Activated naive CD4-positive, alpha-beta T cell treated with anti-CD3 and anti-CD28 coated beads, Interleukin-2, amount 50 U/mL, for 72 hours (primary cell): ENCODE data around the gene TRIO. TPM values are rescaled to one million over a fixed set of nuclear protein-coding genes. Genes with fewer than 3 reads are reported as not detected.

ENCODE experiments used
- ATAC-seq, 2 donors: fragments of 150-1000 bp; cut with Tn5 transposase; 2 replicates each; pipeline ENCODE4 v1.10.0; 2021; ENCODE audit warnings: mild to moderate bottlenecking in 2 of 2, moderate library complexity in 2 of 2
- DNase-seq, 2 donors: peaks; one replicate each; pipeline ENCODE4 v3.0.0; 2021 to 2022; ENCODE audit warnings: low spot score in 2 of 2
- H3K27ac Mint-ChIP-seq, 2 donors: one replicate each; pipeline ENCODE4 v1.8.0; 2022; ENCODE audit warnings: mild to moderate bottlenecking in 2 of 2, mixed read lengths in 2 of 2
- H3K36me3 Mint-ChIP-seq, 2 donors: one replicate each; pipeline ENCODE4 v1.8.0; 2022; ENCODE audit warnings: mixed read lengths in 2 of 2
- H3K9me3 Mint-ChIP-seq, 2 donors: one replicate each; pipeline ENCODE4 v1.8.0; 2022; ENCODE audit warnings: mixed read lengths in 2 of 2
- total RNA-seq, 2 donors: library from RNA; stranded (reverse); gene quantifications; one replicate each; pipeline ENCODE4 v1.2.3, GENCODE V29; 2022

TRIO gene
- total RNA-seq, 2 donors from 2014 or later = 13.3 to 18.2 TPM

- peaks cover 0 to 6% of the 10 kb centered on the region in 2 donors for H3K36me3 Mint-ChIP-seq
Observed at GRCh38 chr5:14452685-14453454, 309.7 kb downstream of the TRIO start.

GRCh38 chr5:14453481-14453880 lies 310.3 kb downstream of the TRIO start:
- no peak for ATAC-seq
- no peak for DNase-seq
- Mint-ChIP-seq H3K36me3 (peaks cover 0 to 6% of the 10 kb centered on the region in 2 donors), H3K27ac (no peak overlapping the region), H3K9me3 (peaks cover 0 to 6% of the 10 kb centered on the region in 2 donors)

More at GRCh38 chr5:14452685-14453454, 309.7 kb downstream of the TRIO start:
- ATAC-seq (no peak), DNase-seq (no peak)
- no peak overlapping the region for H3K27ac Mint-ChIP-seq
- peaks cover 0 to 6% of the 10 kb centered on the region in 2 donors for H3K9me3 Mint-ChIP-seq

- DNase-seq (no peak), ATAC-seq (no peak)
- Mint-ChIP-seq H3K9me3 (peaks cover 0 to 6% of the 10 kb centered on the region in 2 donors), H3K36me3 (peaks cover 0 to 6% of the 10 kb centered on the region in 2 donors), H3K27ac (no peak overlapping the region)
Observed at GRCh38 chr5:14455814-14456321, 312.7 kb downstream of the TRIO start.

- peaks cover 0 to 6% of the 10 kb centered on the region in 2 donors for H3K36me3 Mint-ChIP-seq
- H3K27ac Mint-ChIP-seq = no peak overlapping the region
- ATAC-seq (no peak), DNase-seq (no peak)
- H3K9me3 Mint-ChIP-seq = peaks cover 0 to 6% of the 10 kb centered on the region in 2 donors
Observed at GRCh38 chr5:14457476-14457875, 314.3 kb downstream of the TRIO start.

- ATAC-seq (no peak), DNase-seq (no peak)
- H3K36me3 Mint-ChIP-seq = peaks cover 0 to 6% of the 10 kb centered on the region in 2 donors
- H3K27ac Mint-ChIP-seq = no peak overlapping the region
- peaks cover 0 to 6% of the 10 kb centered on the region in 2 donors for H3K9me3 Mint-ChIP-seq
Observed at GRCh38 chr5:14458414-14458813, 315.3 kb downstream of the TRIO start.

- no peaks in the 10 kb centered on the region for H3K9me3 Mint-ChIP-seq
- H3K36me3 Mint-ChIP-seq = no peaks in the 10 kb centered on the region
- no peak for ATAC-seq
Observed at GRCh38 chr5:14460844-14461398, 317.8 kb downstream of the TRIO start.

GRCh38 chr5:14462681-14463080 lies 319.5 kb downstream of the TRIO start:
- ATAC-seq (no peak), DNase-seq (no peak)
- Mint-ChIP-seq H3K36me3 (no peaks in the 10 kb centered on the region), H3K9me3 (no peaks in the 10 kb centered on the region), H3K27ac (no peak overlapping the region)

More at GRCh38 chr5:14460844-14461398, 317.8 kb downstream of the TRIO start:
- no peak overlapping the region for H3K27ac Mint-ChIP-seq
- DNase-seq = no peak

- DNase-seq (no peak), ATAC-seq (no peak)
- H3K36me3 Mint-ChIP-seq = no peaks in the 10 kb centered on the region
- H3K9me3 Mint-ChIP-seq = no peaks in the 10 kb centered on the region
- peak overlapping the region in 1 of 2 donors; percentile 3 for H3K27ac Mint-ChIP-seq
Observed at GRCh38 chr5:14463629-14464028, 320.5 kb downstream of the TRIO start.

GRCh38 chr5:14464096-14464495 lies 321.0 kb downstream of the TRIO start:
- Mint-ChIP-seq H3K36me3 (no peaks in the 10 kb centered on the region), H3K9me3 (no peaks in the 10 kb centered on the region), H3K27ac (no peak overlapping the region)
- DNase-seq (no peak), ATAC-seq (no peak)

GRCh38 chr5:14464671-14465070 lies 321.5 kb downstream of the TRIO start:
- DNase-seq (no peak), ATAC-seq (no peak)
- Mint-ChIP-seq H3K27ac (no peak overlapping the region), H3K9me3 (no peaks in the 10 kb centered on the region), H3K36me3 (no peaks in the 10 kb centered on the region)

- Mint-ChIP-seq H3K27ac (no peak overlapping the region), H3K9me3 (no peaks in the 10 kb centered on the region), H3K36me3 (no peaks in the 10 kb centered on the region)
- ATAC-seq = no peak
- DNase-seq = no peak
Observed at GRCh38 chr5:14465116-14465515, 322.0 kb downstream of the TRIO start.

GRCh38 chr5:14465776-14466175 lies 322.6 kb downstream of the TRIO start:
- ATAC-seq = no peak
- H3K27ac Mint-ChIP-seq = no peak overlapping the region
- no peaks in the 10 kb centered on the region for H3K36me3 Mint-ChIP-seq
- H3K9me3 Mint-ChIP-seq = no peaks in the 10 kb centered on the region
- no peak for DNase-seq

- no peak for DNase-seq
- Mint-ChIP-seq H3K36me3 (no peaks in the 10 kb centered on the region), H3K9me3 (no peaks in the 10 kb centered on the region), H3K27ac (no peak overlapping the region)
- ATAC-seq = no peak
Observed at GRCh38 chr5:14467251-14467650, 324.1 kb downstream of the TRIO start.

- DNase-seq (no peak), ATAC-seq (no peak)
- H3K36me3 Mint-ChIP-seq = no peaks in the 10 kb centered on the region
- no peak overlapping the region for H3K27ac Mint-ChIP-seq
- H3K9me3 Mint-ChIP-seq = no peaks in the 10 kb centered on the region
Observed at GRCh38 chr5:14467886-14468285, 324.7 kb downstream of the TRIO start.

- H3K36me3 Mint-ChIP-seq = no peaks in the 10 kb centered on the region
- ATAC-seq (no peak), DNase-seq (no peak)
- H3K27ac Mint-ChIP-seq = no peak overlapping the region
- H3K9me3 Mint-ChIP-seq = no peaks in the 10 kb centered on the region
Observed at GRCh38 chr5:14469551-14470377, 326.6 kb downstream of the TRIO start.

GRCh38 chr5:14471507-14471906 lies 328.4 kb downstream of the TRIO start:
- H3K36me3 Mint-ChIP-seq = no peaks in the 10 kb centered on the region
- no peak overlapping the region for H3K27ac Mint-ChIP-seq
- H3K9me3 Mint-ChIP-seq = no peaks in the 10 kb centered on the region
- DNase-seq (no peak), ATAC-seq (no peak)

- Mint-ChIP-seq H3K27ac (no peak overlapping the region), H3K36me3 (no peaks in the 10 kb centered on the region), H3K9me3 (no peaks in the 10 kb centered on the region)
- DNase-seq (no peak), ATAC-seq (no peak)
Observed at GRCh38 chr5:14472986-14473567, 329.9 kb downstream of the TRIO start.
